Glutamatergic neuron (in vitro differentiated cells): ENCODE data around the gene CD86. TPM values are rescaled to one million over a fixed set of nuclear protein-coding genes. Genes with fewer than 3 reads are reported as not detected.
A peak's percentile ranks its signal among the peaks of the same experiment; 100 is the strongest.

ENCODE experiments used
- DNase-seq: peaks from one replicate; pipeline ENCODE4 v3.0.0; 2022
- H3K27ac Mint-ChIP-seq: one replicate; pipeline ENCODE4 v1.8.0; 2020; ENCODE audit warnings: mild to moderate bottlenecking, mixed read lengths, inconsistent platforms; ENCODE audit not compliant: unreplicated experiment
- H3K27me3 Mint-ChIP-seq: one replicate; pipeline ENCODE4 v1.8.0; 2020; ENCODE audit warnings: mild to moderate bottlenecking, moderate library complexity, mixed read lengths, inconsistent platforms; ENCODE audit not compliant: unreplicated experiment
- H3K36me3 Mint-ChIP-seq: one replicate; pipeline ENCODE4 v1.8.0; 2020; ENCODE audit warnings: mild to moderate bottlenecking, mixed read lengths, inconsistent platforms; ENCODE audit not compliant: unreplicated experiment
- H3K4me1 Mint-ChIP-seq: one replicate; pipeline ENCODE4 v1.8.0; 2020; ENCODE audit warnings: mild to moderate bottlenecking, low read depth, mixed read lengths, inconsistent platforms; ENCODE audit not compliant: unreplicated experiment
- H3K4me3 Mint-ChIP-seq: one replicate; pipeline ENCODE4 v1.8.0; 2020; ENCODE audit warnings: mild to moderate bottlenecking, mixed read lengths, inconsistent platforms; ENCODE audit not compliant: unreplicated experiment
- H3K9me3 Mint-ChIP-seq: one replicate; pipeline ENCODE4 v1.8.0; 2020; ENCODE audit warnings: mild to moderate bottlenecking, moderate library complexity, mixed read lengths, inconsistent platforms; ENCODE audit not compliant: unreplicated experiment
- CTCF ChIP-seq: fragments of 200-600 bp; sonication (generic); IDR thresholded peaks from one replicate; pipeline ENCODE4 v1.5.0; 2021; ENCODE audit not compliant: partially characterized antibody, unreplicated experiment
- total RNA-seq: library from RNA; stranded (reverse); fragmentation: NEBNext Ultra II Directional; extraction: Animal tissue kit (Norgen Biotek cat#: 25700); gene quantifications from one replicate; pipeline ENCODE4 v1.2.1, GENCODE V29; 2021; ENCODE audit not compliant: unreplicated experiment

CD86 gene
- total RNA-seq, 1 donor from 2014 or later = not detected

GRCh38 chr3:122021811-122022401 is 33.3 kb upstream of the CD86 start, which contains the start of gene ILDR1:
Gene ILDR1 (minus strand): TSS chr3:122022247. CDS start chr3:122022077, 170 bp downstream.
- Mint-ChIP-seq H3K4me3 (peak within 1 kb of the TSS; percentile 85), H3K9me3 (no peaks in the 10 kb centered on the region), H3K27ac (no peak within 1 kb of the TSS), H3K27me3 (peaks cover 8% of the 10 kb centered on the region), H3K36me3 (no peaks in the 10 kb centered on the region), H3K4me1 (no peaks in the 10 kb centered on the region)
- no peak for DNase-seq
- no peak for TF ChIP-seq CTCF

GRCh38 chr3:122023335-122023910 is 31.7 kb upstream of the CD86 start:
- no peaks in the 10 kb centered on the region for H3K9me3 Mint-ChIP-seq
- H3K36me3 Mint-ChIP-seq = no peaks in the 10 kb centered on the region
- no peak overlapping the region for H3K4me3 Mint-ChIP-seq
- H3K27me3 Mint-ChIP-seq = peaks cover 8% of the 10 kb centered on the region
- H3K4me1 Mint-ChIP-seq = no peaks in the 10 kb centered on the region
- H3K27ac Mint-ChIP-seq = no peak overlapping the region
- no peak for TF ChIP-seq CTCF
- DNase-seq = no peak

GRCh38 chr3:122024800-122025199 is 30.4 kb upstream of the CD86 start:
- no peaks in the 10 kb centered on the region for H3K36me3 Mint-ChIP-seq
- H3K4me3 Mint-ChIP-seq = no peak overlapping the region
- no peaks in the 10 kb centered on the region for H3K4me1 Mint-ChIP-seq
- H3K27ac Mint-ChIP-seq = no peak overlapping the region
- no peak for TF ChIP-seq CTCF
- H3K27me3 Mint-ChIP-seq = peaks cover 8% of the 10 kb centered on the region
- DNase-seq = no peak
- no peaks in the 10 kb centered on the region for H3K9me3 Mint-ChIP-seq

- no peaks in the 10 kb centered on the region for H3K36me3 Mint-ChIP-seq
- no peaks in the 10 kb centered on the region for H3K4me1 Mint-ChIP-seq
- DNase-seq = no peak
- no peak overlapping the region for H3K4me3 Mint-ChIP-seq
- no peaks in the 10 kb centered on the region for H3K9me3 Mint-ChIP-seq
- no peak overlapping the region for H3K27ac Mint-ChIP-seq
- no peak for TF ChIP-seq CTCF
- peaks cover 8% of the 10 kb centered on the region for H3K27me3 Mint-ChIP-seq
Measured at GRCh38 chr3:122025296-122025695, 29.9 kb upstream of the CD86 start.

- Mint-ChIP-seq H3K4me3 (no peak overlapping the region), H3K27me3 (no peaks in the 10 kb centered on the region), H3K9me3 (no peaks in the 10 kb centered on the region), H3K36me3 (peaks cover 6% of the 10 kb centered on the region), H3K4me1 (no peaks in the 10 kb centered on the region), H3K27ac (no peak overlapping the region)
- no peak for TF ChIP-seq CTCF
- no peak for DNase-seq
Measured at GRCh38 chr3:122030381-122031122, 24.6 kb upstream of the CD86 start.
